GM12891 (cell line): ENCODE data around the gene ZRANB3.

Experiments
- PAX5 ChIP-seq: IDR thresholded peaks from 2 replicates; pipeline ENCODE4 v1.6.1; 2011; ENCODE audit warnings: low read length, moderate library complexity, mild to moderate bottlenecking; ENCODE audit not compliant: insufficient read depth, severe bottlenecking
- POLR2A ChIP-seq: IDR thresholded peaks from 2 replicates; pipeline ENCODE4 v1.6.1; 2011; ENCODE audit warnings: low read depth, low read length, control low read depth
- POLR2AphosphoS5 ChIP-seq: IDR thresholded peaks from 2 replicates; pipeline ENCODE4 v1.6.1; 2011; ENCODE audit warnings: low read depth, low read length, control low read depth
- POU2F2 ChIP-seq: IDR thresholded peaks from 2 replicates; pipeline ENCODE4 v1.6.1; 2011; ENCODE audit warnings: low read depth, mild to moderate bottlenecking, control low read depth, low read length, moderate library complexity
- SPI1 ChIP-seq: IDR thresholded peaks from 2 replicates; pipeline ENCODE4 v1.6.1; 2011; ENCODE audit warnings: low read depth, low read length, control low read depth
- TAF1 ChIP-seq: IDR thresholded peaks from 2 replicates; pipeline ENCODE4 v1.6.1; 2011; ENCODE audit warnings: low read depth, low read length, control low read depth

- TF ChIP-seq POLR2A (peak; percentile 58; the same call in 1 of the 2 replicates), POLR2AphosphoS5 (no peak; the same call in 1 of the 2 replicates), TAF1 (peak; percentile 52), PAX5 (no peak), POU2F2 (peak; percentile 13; the same call in 1 of the 2 replicates), SPI1 (no peak)
These were observed at the start of gene ZRANB3 for GRCh38 chr2:135530313-135531230.
